ACHN (cell line): Measurements from ENCODE around the gene PEPD.

Experiments used
- DNase-seq: peaks from one replicate; pipeline ENCODE4 v3.0.0-alpha.2; 2015
- in situ Hi-C: cut with HindIII; loops from 2 replicates; pipeline ENCODE4 v1.10.0; 2017; ENCODE audit warnings: low sequenced_read_pairs, low pct_ligation_motif_present, low pct_unique_long_range_greater_than_20kb

Gene PEPD

DNA sequence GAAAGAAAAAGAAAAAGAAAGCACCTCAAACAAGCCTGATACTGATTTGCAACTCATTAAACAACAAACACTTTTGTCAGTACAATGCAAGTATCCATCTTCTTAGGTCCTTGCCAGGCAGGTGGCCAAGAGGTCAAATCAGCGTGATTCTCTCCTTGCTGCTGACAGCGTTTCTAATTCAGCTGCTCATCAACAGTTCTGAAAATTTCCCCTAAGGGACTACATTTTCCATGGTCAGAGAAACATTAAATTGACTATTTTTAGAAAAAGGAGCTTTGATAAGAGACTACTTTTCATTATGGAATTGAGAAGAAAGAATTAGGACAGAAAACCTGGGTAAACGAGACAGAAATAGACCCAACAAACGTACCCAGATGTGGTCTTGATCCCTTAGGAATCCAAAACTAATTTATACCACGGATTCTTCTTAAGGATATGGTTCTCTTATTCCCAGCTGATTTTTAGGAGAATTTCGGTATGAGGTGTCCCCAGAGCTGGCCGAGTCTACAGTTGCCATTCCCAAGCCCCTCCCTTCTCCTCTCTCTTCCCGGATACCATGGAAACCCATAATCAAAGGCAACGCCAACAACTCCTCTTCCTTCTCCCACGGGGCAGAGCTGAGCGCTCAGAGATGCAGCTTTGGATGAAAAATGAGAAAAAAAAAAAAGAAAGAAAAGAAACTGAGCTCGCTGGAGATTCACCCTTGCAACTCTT lies 177.6 kb downstream of the PEPD start:
- DNase-seq = no peak
- in situ Hi-C loops = no loop called here

DNA sequence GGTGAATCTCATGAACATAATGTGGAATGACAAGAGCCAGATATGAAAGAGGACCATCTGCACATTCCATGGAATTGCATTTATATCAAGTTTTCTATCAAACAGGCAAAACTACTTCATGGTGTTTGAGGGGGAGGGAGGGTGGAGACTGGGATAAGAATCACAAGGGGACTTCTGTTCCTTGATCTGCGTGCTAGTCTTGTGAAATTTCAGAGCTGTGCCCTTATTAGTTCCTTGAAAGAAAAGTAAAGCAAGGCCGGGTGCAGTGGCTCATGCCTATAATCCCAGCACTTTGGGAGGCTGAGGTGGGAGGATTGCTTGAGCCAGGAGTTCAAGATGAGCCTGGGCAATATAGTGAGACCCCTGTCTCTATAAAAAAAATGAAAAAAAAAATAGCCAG lies 178.3 kb downstream of the PEPD start:
- no peak for DNase-seq
- in situ Hi-C loops = no loop called here

DNA sequence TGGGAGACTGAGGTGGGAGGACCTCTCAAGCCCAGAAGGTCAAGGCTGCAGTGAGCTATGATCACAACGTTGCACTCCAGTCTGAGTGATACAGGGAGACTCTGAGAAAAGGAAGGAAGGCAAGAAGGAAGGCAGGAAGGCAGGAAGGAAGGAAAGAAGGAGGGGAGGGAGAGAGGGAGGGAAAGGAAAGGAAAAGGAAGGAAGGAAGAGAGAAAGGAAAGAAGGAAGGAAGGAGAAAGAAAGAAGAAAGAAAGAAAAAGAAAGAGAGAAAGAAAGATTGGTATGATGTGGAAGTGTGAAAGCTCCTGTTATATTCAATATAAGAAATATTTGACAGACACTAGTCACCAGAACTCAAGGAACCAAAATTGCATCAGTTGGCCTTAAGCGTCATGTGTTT lies 180.6 kb downstream of the PEPD start:
- no peak for DNase-seq
- in situ Hi-C loops = no loop called here

DNA sequence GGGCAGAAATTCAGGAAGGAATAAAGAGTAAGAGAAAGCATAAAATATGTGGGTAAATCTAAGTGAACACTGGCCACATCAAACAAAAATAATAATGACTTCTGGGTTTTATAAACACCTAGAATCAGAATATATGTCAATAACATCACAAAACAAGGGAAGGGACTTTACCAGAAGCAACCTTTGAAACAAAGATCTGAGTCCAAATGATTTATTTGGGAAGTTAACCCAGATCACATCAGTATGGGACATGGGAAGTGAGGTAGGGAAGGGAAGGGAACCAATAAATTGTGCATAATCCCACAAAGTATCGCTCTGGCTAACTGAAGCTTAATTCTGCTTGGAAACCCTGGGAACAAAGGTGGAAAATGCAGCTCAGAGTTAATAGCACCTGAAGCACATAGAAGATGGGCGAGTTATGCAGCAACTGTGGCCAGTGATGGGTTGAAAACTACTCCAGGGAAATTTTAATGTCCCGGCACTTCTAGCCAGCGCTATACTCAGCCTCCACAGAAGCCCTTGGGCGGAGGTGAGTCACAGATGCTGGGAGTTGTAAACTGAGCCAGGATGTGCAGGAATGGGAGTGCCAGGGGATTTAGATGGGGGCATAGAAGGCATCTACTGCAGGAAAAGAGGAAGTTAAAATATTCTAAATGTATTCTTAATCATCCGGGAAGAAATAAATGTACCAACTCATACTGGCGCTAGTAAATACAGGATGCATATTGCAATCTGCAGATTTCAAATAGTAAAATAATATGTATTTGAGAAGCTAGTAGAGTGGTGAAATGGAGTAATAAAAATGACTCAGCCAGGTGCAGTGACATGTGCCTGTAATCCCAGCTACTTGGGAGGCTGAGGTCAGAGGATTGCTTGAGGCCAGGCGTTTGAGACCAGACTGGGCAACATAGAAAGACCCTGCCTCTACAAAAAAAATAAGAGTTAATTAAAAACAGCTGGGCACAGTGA lies 182.3 kb downstream of the PEPD start:
- in situ Hi-C loops = no loop called here
- no peak for DNase-seq
